Esophagus squamous epithelium (tissue), 4 donors: ENCODE results near the gene KIAA0232.

ENCODE experiments used
- POLR2A ChIP-seq, 4 donors: fragments of 450-650 bp; IDR thresholded peaks; one replicate each; pipeline ENCODE4 v1.6.1; 2017; ENCODE audit warnings: antibody characterized with exemption in 4 of 4, mild to moderate bottlenecking in 4 of 4, moderate library complexity in 3 of 4
- TF ChIP-seq, protein P1 (sequence below), 6 experiments: fragments of 450-650 bp in 4 of 6; fragments of 200-600 bp in 2 of 6; sonication (generic) in 2 of 6; IDR thresholded peaks; one replicate each; pipeline ENCODE4 v1.5.1; 2016 to 2019; ENCODE audit warnings: antibody characterized with exemption in 6 of 6, mild to moderate bottlenecking in 4 of 6, moderate library complexity in 4 of 6

GRCh38 chr4:6854098-6854744 lies 71.7 kb downstream of the KIAA0232 start:
- TF ChIP-seq, protein P1, sequence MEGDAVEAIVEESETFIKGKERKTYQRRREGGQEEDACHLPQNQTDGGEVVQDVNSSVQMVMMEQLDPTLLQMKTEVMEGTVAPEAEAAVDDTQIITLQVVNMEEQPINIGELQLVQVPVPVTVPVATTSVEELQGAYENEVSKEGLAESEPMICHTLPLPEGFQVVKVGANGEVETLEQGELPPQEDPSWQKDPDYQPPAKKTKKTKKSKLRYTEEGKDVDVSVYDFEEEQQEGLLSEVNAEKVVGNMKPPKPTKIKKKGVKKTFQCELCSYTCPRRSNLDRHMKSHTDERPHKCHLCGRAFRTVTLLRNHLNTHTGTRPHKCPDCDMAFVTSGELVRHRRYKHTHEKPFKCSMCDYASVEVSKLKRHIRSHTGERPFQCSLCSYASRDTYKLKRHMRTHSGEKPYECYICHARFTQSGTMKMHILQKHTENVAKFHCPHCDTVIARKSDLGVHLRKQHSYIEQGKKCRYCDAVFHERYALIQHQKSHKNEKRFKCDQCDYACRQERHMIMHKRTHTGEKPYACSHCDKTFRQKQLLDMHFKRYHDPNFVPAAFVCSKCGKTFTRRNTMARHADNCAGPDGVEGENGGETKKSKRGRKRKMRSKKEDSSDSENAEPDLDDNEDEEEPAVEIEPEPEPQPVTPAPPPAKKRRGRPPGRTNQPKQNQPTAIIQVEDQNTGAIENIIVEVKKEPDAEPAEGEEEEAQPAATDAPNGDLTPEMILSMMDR (IDR thresholded peaks at IDR 0.05), result no peak
- no peak for TF ChIP-seq POLR2A (IDR thresholded peaks at IDR 0.05)
